Measurements from ENCODE around the gene CADM1.

The CADM1 gene

GRCh38 chr11:115133475-115134209 lies 370.6 kb downstream of the CADM1 start:
- DNase-seq = no peak

- DNase-seq = no peak
These were observed 371.6 kb downstream of the CADM1 start for GRCh38 chr11:115132436-115133228.

GRCh38 chr11:115129473-115130289 lies 374.5 kb downstream of the CADM1 start:
- no peak for DNase-seq

GRCh38 chr11:115128226-115128625 lies 376.0 kb downstream of the CADM1 start:
- no peak for DNase-seq

GRCh38 chr11:115127790-115128189 lies 376.4 kb downstream of the CADM1 start:
- DNase-seq = no peak

- DNase-seq = no peak
These were observed 377.6 kb downstream of the CADM1 start for GRCh38 chr11:115126515-115127208.

- DNase-seq = no peak
These were observed 378.1 kb downstream of the CADM1 start for GRCh38 chr11:115126092-115126491.

GRCh38 chr11:115124786-115125185 lies 379.4 kb downstream of the CADM1 start:
- no peak for DNase-seq

GRCh38 chr11:115123641-115124040 lies 380.6 kb downstream of the CADM1 start:
- no peak for DNase-seq

- no peak for DNase-seq
These were observed 381.9 kb downstream of the CADM1 start for GRCh38 chr11:115122274-115122673.
